Measurements from ENCODE around the gene SVOP. TPM values are rescaled to one million over a fixed set of nuclear protein-coding genes. Genes with fewer than 3 reads are reported as not detected.

The SVOP gene
- total RNA-seq, 2 experiments from 2014 or later: not detected

- no peak overlapping the region for H3K4me3 ChIP-seq (ENCODE audit: low read depth, low read length, poor library complexity, severe bottlenecking)
- H3K9me2 ChIP-seq (ENCODE audit: insufficient read depth, low read length): no peaks in the 10 kb centered on the region
- BruUV-seq (replicated peaks): no TSS peak
- no peaks in the 10 kb centered on the region for H3K4me1 ChIP-seq (ENCODE audit: insufficient read depth, low read length, poor library complexity, severe bottlenecking)
- ChIA-PET CTCF (ENCODE audit: unreplicated experiment) (no interaction called here), POLR2A (interaction anchor here (0.6 to 1.4 kb wide), 2 partner anchors 23 to 81 kb away, joined by 3 to 6 read pairs; no protein-coding TSS in a partner anchor)
- no peak overlapping the region for H2AFZ ChIP-seq (ENCODE audit: low read length)
- no peak overlapping the region for H3K27ac ChIP-seq (ENCODE audit: low read depth, low read length, poor library complexity, severe bottlenecking)
- H4K20me1 ChIP-seq (ENCODE audit: insufficient read depth, low read length): no peaks in the 10 kb centered on the region
- H3K9me3 ChIP-seq (ENCODE audit: low read length): no peaks in the 10 kb centered on the region
- no peak for TF ChIP-seq CTCF (conservative IDR thresholded peaks at IDR 0.05; ENCODE audit: low read length)
- TF ChIP-seq EZH2phosphoT487 (IDR thresholded peaks at IDR 0.05; ENCODE audit: borderline replicate concordance, low read depth, low read length): no peak
- no peaks in the 10 kb centered on the region for H3K36me3 ChIP-seq (ENCODE audit: insufficient read depth, low read length)
- no peak overlapping the region for H3K4me2 ChIP-seq (ENCODE audit: low read length)
- intact Hi-C loops (cut with micrococcal nuclease; ENCODE audit: unreplicated experiment): no loop called here
- DNase-seq (ENCODE audit: low spot score): no peak
- no peaks in the 10 kb centered on the region for H3K79me2 ChIP-seq (ENCODE audit: insufficient read depth, low read depth, low read length)
These were observed 138.9 kb downstream of the SVOP start for GRCh38 chr12:108881953-108882352.

- Histone ChIP-seq H3K4me3 (ENCODE audit: low read depth, low read length, poor library complexity, severe bottlenecking) (no peak within 1 kb of the TSS), H3K27ac (ENCODE audit: low read depth, low read length, poor library complexity, severe bottlenecking) (no peak within 1 kb of the TSS), H3K9me3 (ENCODE audit: low read length) (no peaks in the 10 kb centered on the region), H4K20me1 (ENCODE audit: insufficient read depth, low read length) (no peaks in the 10 kb centered on the region), H3K4me2 (ENCODE audit: low read length) (no peak within 1 kb of the TSS), H3K9me2 (ENCODE audit: insufficient read depth, low read length) (no peaks in the 10 kb centered on the region), H3K79me2 (ENCODE audit: insufficient read depth, low read depth, low read length) (no peaks in the 10 kb centered on the region), H2AFZ (ENCODE audit: low read length) (no peak within 1 kb of the TSS), H3K4me1 (ENCODE audit: insufficient read depth, low read length, poor library complexity, severe bottlenecking) (no peaks in the 10 kb centered on the region), H3K36me3 (ENCODE audit: insufficient read depth, low read length) (no peaks in the 10 kb centered on the region)
- POLR2A ChIA-PET: interaction anchor here (0.6 kb wide), 1 partner anchor 17 kb away, joined by 3 read pairs; no protein-coding TSS in a partner anchor
- CTCF ChIA-PET (ENCODE audit: unreplicated experiment): no interaction called here
- TF ChIP-seq EZH2phosphoT487 (IDR thresholded peaks at IDR 0.05; ENCODE audit: borderline replicate concordance, low read depth, low read length) (no peak), CTCF (conservative IDR thresholded peaks at IDR 0.05; ENCODE audit: low read length) (no peak)
- DNase-seq (ENCODE audit: low spot score): no peak
- intact Hi-C loops (cut with micrococcal nuclease; ENCODE audit: unreplicated experiment): no loop called here
- no TSS peak for BruUV-seq (replicated peaks)
These were observed 141.1 kb downstream of the SVOP start, which contains the start of gene DAO for GRCh38 chr12:108879615-108880254. Gene DAO, plus strand, starts transcription at chr12:108880092. Its CDS starts 4,915 bp downstream, at chr12:108885007.

- Histone ChIP-seq H2AFZ (ENCODE audit: low read length) (no peak overlapping the region), H3K9me3 (ENCODE audit: low read length) (no peaks in the 10 kb centered on the region), H3K36me3 (ENCODE audit: insufficient read depth, low read length) (no peaks in the 10 kb centered on the region), H3K4me1 (ENCODE audit: insufficient read depth, low read length, poor library complexity, severe bottlenecking) (peaks cover 5% of the 10 kb centered on the region), H3K9me2 (ENCODE audit: insufficient read depth, low read length) (no peaks in the 10 kb centered on the region), H3K4me3 (ENCODE audit: low read depth, low read length, poor library complexity, severe bottlenecking) (no peak overlapping the region), H3K27ac (ENCODE audit: low read depth, low read length, poor library complexity, severe bottlenecking) (no peak overlapping the region), H3K4me2 (ENCODE audit: low read length) (no peak overlapping the region), H4K20me1 (ENCODE audit: insufficient read depth, low read length) (no peaks in the 10 kb centered on the region), H3K79me2 (ENCODE audit: insufficient read depth, low read depth, low read length) (no peaks in the 10 kb centered on the region)
- BruUV-seq (replicated peaks): no TSS peak
- CTCF ChIA-PET (ENCODE audit: unreplicated experiment): no interaction called here
- intact Hi-C loops (cut with micrococcal nuclease; ENCODE audit: unreplicated experiment): no loop called here
- TF ChIP-seq EZH2phosphoT487 (IDR thresholded peaks at IDR 0.05; ENCODE audit: borderline replicate concordance, low read depth, low read length) (no peak), CTCF (conservative IDR thresholded peaks at IDR 0.05; ENCODE audit: low read length) (no peak)
- POLR2A ChIA-PET: interaction anchor here (0.8 kb wide), 1 partner anchor 9 kb away, joined by 3 read pairs; no protein-coding TSS in a partner anchor
- no peak for DNase-seq (ENCODE audit: low spot score)
These were observed 144.3 kb downstream of the SVOP start for GRCh38 chr12:108876550-108876949.

Data from OCI-LY7 (cell line).